ENCODE data around the gene EZH2. TPM values are rescaled to one million over a fixed set of nuclear protein-coding genes. Genes with fewer than 3 reads are reported as not detected.

The EZH2 gene
- total RNA-seq, 6 experiments from 2014 or later, result 1.2 to 4.2 (median 1.9) TPM

DNA sequence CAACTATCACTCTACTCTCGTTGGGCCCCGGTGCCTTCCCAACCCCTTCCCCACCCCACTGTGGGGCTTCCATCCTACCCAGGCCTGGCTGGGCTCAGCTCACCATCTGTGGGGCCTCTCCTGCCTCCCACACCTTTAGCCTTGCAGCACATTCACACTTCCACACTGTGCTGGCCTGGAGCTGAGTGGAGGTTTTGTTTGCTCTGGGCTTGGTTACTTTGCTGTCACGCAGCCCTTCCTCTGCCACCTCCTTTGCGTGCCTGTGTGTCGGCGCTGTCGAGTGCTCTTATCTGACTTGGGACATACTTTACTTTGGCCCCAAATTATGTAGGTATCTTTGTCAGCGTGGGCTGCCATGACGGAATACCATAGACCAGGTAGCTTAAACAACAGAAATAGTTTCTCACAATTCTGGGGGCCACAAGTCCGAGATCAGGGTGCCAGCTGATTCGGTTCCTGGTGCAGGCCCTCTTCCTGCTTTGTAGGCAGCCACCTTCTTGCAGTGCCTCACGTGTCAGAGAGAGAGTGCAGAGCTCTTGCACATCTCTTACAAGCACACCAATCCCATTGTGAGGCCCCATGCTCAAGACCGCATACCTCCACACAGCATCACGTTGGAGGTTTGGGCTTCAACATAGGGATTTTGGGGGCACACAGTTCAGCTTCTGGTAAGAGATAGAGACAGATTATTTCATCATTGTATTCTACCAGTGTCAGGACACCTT, 96.4 kb downstream of the EZH2 start:
- TF ChIP-seq, protein P1, sequence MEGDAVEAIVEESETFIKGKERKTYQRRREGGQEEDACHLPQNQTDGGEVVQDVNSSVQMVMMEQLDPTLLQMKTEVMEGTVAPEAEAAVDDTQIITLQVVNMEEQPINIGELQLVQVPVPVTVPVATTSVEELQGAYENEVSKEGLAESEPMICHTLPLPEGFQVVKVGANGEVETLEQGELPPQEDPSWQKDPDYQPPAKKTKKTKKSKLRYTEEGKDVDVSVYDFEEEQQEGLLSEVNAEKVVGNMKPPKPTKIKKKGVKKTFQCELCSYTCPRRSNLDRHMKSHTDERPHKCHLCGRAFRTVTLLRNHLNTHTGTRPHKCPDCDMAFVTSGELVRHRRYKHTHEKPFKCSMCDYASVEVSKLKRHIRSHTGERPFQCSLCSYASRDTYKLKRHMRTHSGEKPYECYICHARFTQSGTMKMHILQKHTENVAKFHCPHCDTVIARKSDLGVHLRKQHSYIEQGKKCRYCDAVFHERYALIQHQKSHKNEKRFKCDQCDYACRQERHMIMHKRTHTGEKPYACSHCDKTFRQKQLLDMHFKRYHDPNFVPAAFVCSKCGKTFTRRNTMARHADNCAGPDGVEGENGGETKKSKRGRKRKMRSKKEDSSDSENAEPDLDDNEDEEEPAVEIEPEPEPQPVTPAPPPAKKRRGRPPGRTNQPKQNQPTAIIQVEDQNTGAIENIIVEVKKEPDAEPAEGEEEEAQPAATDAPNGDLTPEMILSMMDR (IDR thresholded peaks at IDR 0.05), result no peak
- no peak for TF ChIP-seq POLR2A (IDR thresholded peaks at IDR 0.05)
- 92% methylated on average over 11 of the region's 14 CpGs for WGBS (ENCODE audit: insufficient coverage, low coverage, low lambda C conversion rate, missing lambda C conversion rate)
- Histone ChIP-seq H3K27ac (no peak overlapping the region), H3K4me3 (no peak overlapping the region), H3K36me3 (peaks cover 4 to 87% (median 29%) of the 10 kb centered on the region in 4 donors), H3K4me1 (no peaks in the 10 kb centered on the region), H3K9me3 (no peaks in the 10 kb centered on the region), H3K27me3 (no peaks in the 10 kb centered on the region)
- ATAC-seq (peak in 1 of 4 donors; percentile 23), DNase-seq (no peak)
- intact Hi-C loops (cut with DNase I), result no loop called here

DNA sequence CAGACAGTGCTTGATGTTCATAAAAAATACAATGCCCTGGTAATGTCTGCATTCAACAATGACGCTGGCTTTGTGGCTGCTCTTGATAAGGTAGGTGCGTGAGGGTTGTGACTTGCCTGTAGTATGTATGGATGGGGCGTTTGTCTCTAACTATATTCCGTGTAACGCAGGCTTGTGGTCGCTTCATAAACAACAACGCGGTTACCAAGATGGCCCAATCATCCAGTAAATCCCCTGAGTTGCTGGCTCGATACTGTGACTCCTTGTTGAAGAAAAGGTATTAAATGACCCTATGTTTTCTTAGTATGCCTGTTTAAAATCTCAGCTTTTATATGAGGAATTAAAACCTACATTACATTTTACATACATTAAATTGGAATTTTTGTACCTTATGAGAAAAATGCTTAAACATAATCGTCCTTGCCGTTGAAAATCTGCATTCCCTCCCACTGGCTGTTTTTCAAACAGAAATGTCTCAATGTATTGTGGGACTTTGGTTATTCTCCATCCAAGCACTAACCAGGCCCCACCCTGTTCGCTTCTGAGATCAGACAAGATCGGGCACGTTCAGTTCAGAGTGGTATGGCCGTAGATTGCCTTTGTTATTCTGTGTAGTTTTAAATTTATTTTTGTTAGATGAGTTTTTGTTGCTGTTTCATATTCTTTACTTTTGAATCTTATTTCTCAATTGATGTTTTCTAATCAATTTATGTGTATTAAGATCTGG, 100.1 kb downstream of the EZH2 start:
- WGBS (ENCODE audit: insufficient coverage, low coverage, low lambda C conversion rate, missing lambda C conversion rate), result 89% methylated on average over 11 of the region's 15 CpGs
- peaks cover 4 to 67% (median 28%) of the 10 kb centered on the region in 4 donors for H3K36me3 ChIP-seq
- H3K4me1 ChIP-seq, result no peaks in the 10 kb centered on the region
- ATAC-seq (no peak), DNase-seq (no peak)
- H3K9me3 ChIP-seq, result no peaks in the 10 kb centered on the region
- no peak for TF ChIP-seq POLR2A (IDR thresholded peaks at IDR 0.05)
- no peaks in the 10 kb centered on the region for H3K27me3 ChIP-seq
- H3K4me3 ChIP-seq, result no peak overlapping the region
- intact Hi-C loops (cut with DNase I), result no loop called here
- H3K27ac ChIP-seq, result no peak overlapping the region

DNA sequence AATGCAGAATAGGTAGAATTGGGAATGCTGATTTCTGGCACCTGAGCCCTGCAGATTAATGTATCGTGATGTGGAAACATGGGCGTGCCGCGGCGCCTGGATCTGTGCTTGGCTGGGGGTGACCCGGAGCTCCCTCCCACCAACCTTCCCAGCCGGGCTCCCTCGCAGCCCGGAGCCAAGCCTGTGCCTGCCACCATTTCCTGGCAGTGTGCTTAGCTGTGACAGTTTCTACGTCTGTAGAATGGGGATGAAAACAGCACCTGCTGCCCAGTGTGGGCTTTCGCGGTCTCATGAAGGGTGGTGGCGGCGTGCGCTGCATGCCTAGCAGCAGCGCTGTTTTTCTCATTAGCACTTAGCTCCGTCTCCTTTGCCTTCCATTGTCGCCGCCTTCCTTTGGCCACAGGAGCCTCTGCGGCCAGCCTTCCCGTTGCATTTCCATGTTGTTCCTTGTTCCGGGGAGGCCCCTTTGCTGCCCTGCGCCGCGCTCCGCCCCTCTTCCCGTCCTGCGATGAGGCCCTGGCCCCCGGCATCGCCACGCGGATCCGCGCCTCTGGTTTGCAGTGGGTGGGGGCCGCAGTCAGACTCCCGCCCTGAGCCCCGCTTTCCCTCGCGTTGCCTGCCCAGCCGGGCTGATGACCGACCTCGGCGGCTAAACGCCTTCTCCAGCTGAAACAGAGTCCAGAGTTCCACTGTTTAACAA, 101.2 kb downstream of the EZH2 start:
- Histone ChIP-seq H3K27ac (no peak overlapping the region), H3K27me3 (no peaks in the 10 kb centered on the region), H3K4me3 (no peak overlapping the region), H3K4me1 (no peaks in the 10 kb centered on the region), H3K9me3 (no peaks in the 10 kb centered on the region), H3K36me3 (peaks cover 3 to 56% (median 23%) of the 10 kb centered on the region in 4 donors)
- TF ChIP-seq, protein P1 (IDR thresholded peaks at IDR 0.05), result no peak
- TF ChIP-seq POLR2A (IDR thresholded peaks at IDR 0.05), result no peak
- ATAC-seq (peak in 3 of 4 donors; percentile 22 to 51 (median 28)), DNase-seq (no peak)
- intact Hi-C loops (cut with DNase I), result no loop called here
- WGBS (ENCODE audit: insufficient coverage, low coverage, low lambda C conversion rate, missing lambda C conversion rate), result 86% methylated on average over 27 of the region's 44 CpGs

DNA sequence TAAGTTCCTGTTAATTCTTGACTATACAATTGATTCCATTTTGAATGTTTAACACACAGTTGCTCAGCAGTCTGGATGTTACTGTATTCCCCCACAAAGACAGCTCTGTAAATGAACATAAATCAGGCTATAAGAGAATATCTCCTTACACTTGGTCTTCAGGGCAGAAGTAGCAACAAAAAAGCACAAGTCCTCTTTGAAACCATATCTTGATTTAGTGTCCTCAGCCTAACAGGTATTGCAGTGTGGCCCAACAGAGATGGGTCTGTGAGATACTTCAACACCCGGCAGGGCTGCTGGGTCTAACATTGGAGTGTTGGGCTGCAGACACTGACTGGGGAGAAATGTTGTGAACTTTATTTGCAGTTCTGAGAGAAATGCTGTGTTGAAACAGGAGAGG, 109.6 kb downstream of the EZH2 start:
- no peaks in the 10 kb centered on the region for H3K4me1 ChIP-seq
- no peaks in the 10 kb centered on the region for H3K9me3 ChIP-seq
- DNase-seq (no peak), ATAC-seq (no peak)
- H3K36me3 ChIP-seq, result peaks cover 0 to 47% (median 10%) of the 10 kb centered on the region in 4 donors
- intact Hi-C loops (cut with DNase I), result no loop called here
- H3K4me3 ChIP-seq, result no peak overlapping the region
- no peaks in the 10 kb centered on the region for H3K27me3 ChIP-seq
- WGBS (ENCODE audit: insufficient coverage, low coverage, low lambda C conversion rate, missing lambda C conversion rate), result 88% methylated on average over 1 of the region's 1 CpG
- TF ChIP-seq, protein P1 (IDR thresholded peaks at IDR 0.05), result no peak
- TF ChIP-seq POLR2A (IDR thresholded peaks at IDR 0.05), result no peak
- no peak overlapping the region for H3K27ac ChIP-seq

Measured in right lobe of liver (tissue), 6 donors.